HG02981 (cell line): ENCODE data around the gene NHS.
"Not testable (repeated sequence)": the region's sequence is repeated elsewhere in the genome, so short reads cannot be mapped to it uniquely, and the experiment has no call there.

Experiments
- ATAC-seq: cut with Tn5 transposase; IDR thresholded peaks from one replicate; pipeline ENCODE4 v1.9.1; 2021; ENCODE audit warnings: mild to moderate bottlenecking, moderate library complexity; ENCODE audit not compliant: unreplicated experiment

Gene NHS

GRCh38 chrX:17488036-17488435, 113.0 kb downstream of the NHS start:
- no peak for ATAC-seq

GRCh38 chrX:17494216-17494615, 119.2 kb downstream of the NHS start:
- ATAC-seq: no peak

- ATAC-seq: no peak
Measured at GRCh38 chrX:17495052-17495451, 120.1 kb downstream of the NHS start.

GRCh38 chrX:17496407-17496806, 121.4 kb downstream of the NHS start:
- ATAC-seq: no peak

GRCh38 chrX:17497193-17497592, 122.2 kb downstream of the NHS start:
- no peak for ATAC-seq

GRCh38 chrX:17499512-17499911, 124.5 kb downstream of the NHS start:
- no peak for ATAC-seq

GRCh38 chrX:17500145-17500579, 125.2 kb downstream of the NHS start:
- ATAC-seq: no peak

GRCh38 chrX:17501746-17502145, 126.7 kb downstream of the NHS start:
- no peak for ATAC-seq

GRCh38 chrX:17506352-17506751, 131.4 kb downstream of the NHS start:
- ATAC-seq: not testable (repeated sequence)

GRCh38 chrX:17511556-17511955, 136.6 kb downstream of the NHS start:
- ATAC-seq: no peak

GRCh38 chrX:17519358-17519757, 144.4 kb downstream of the NHS start:
- no peak for ATAC-seq

GRCh38 chrX:17520016-17520615, 145.1 kb downstream of the NHS start:
- no peak for ATAC-seq

- ATAC-seq: no peak
Measured at GRCh38 chrX:17521871-17522693, 147.1 kb downstream of the NHS start.

GRCh38 chrX:17525266-17525665, 150.3 kb downstream of the NHS start:
- ATAC-seq: no peak

- no peak for ATAC-seq
Measured at GRCh38 chrX:17525762-17526555, 151.0 kb downstream of the NHS start.

GRCh38 chrX:17527135-17527701, 152.2 kb downstream of the NHS start:
- ATAC-seq: no peak

- no peak for ATAC-seq
Measured at GRCh38 chrX:17527922-17528321, 152.9 kb downstream of the NHS start.

GRCh38 chrX:17529151-17529745, 154.2 kb downstream of the NHS start:
- ATAC-seq: no peak

- ATAC-seq: no peak
Measured at GRCh38 chrX:17531500-17531899, 156.5 kb downstream of the NHS start.

- peak; percentile 60 for ATAC-seq
Measured at GRCh38 chrX:17535229-17535628, 160.2 kb downstream of the NHS start.

- ATAC-seq: no peak
Measured at GRCh38 chrX:17537723-17538243, 162.8 kb downstream of the NHS start.
